Suprapubic skin (tissue), 4 donors: ENCODE data around the gene CTDNEP1. TPM values are rescaled to one million over a fixed set of nuclear protein-coding genes. Genes with fewer than 3 reads are reported as not detected.
A peak's percentile ranks its signal among the peaks of the same experiment; 100 is the strongest.

Experiments used
- DNase-seq, 2 donors: peaks; one replicate each; pipeline ENCODE4 v3.0.0-alpha.2; 2019; ENCODE audit warnings: low spot score in 2 of 2
- H3K27ac ChIP-seq: fragments of 200-600 bp; sonication (generic); one replicate; pipeline ENCODE4 v1.5.1; 2019
- H3K27me3 ChIP-seq: fragments of 200-600 bp; sonication (generic); one replicate; pipeline ENCODE4 v1.5.1; 2019
- H3K36me3 ChIP-seq: fragments of 200-600 bp; sonication (generic); one replicate; pipeline ENCODE4 v1.5.1; 2019
- H3K4me1 ChIP-seq: fragments of 200-600 bp; sonication (generic); one replicate; pipeline ENCODE4 v1.5.1; 2019
- H3K4me3 ChIP-seq: fragments of 200-600 bp; sonication (generic); one replicate; pipeline ENCODE4 v1.5.1; 2019; ENCODE audit warnings: mild to moderate bottlenecking
- H3K9me3 ChIP-seq: fragments of 200-600 bp; sonication (generic); one replicate; pipeline ENCODE4 v1.5.1; 2019
- EP300 ChIP-seq: sonication (generic); formaldehyde crosslinking; IDR thresholded peaks from one replicate; pipeline ENCODE4 v1.6.1; 2017; ENCODE audit warnings: antibody characterized with exemption
- POLR2A ChIP-seq, 2 donors: fragments of 450-650 bp; IDR thresholded peaks; one replicate each; pipeline ENCODE4 v1.6.1; 2017; ENCODE audit warnings: antibody characterized with exemption in 2 of 2, mild to moderate bottlenecking in 2 of 2, moderate library complexity in 2 of 2
- POLR2AphosphoS5 ChIP-seq, 3 donors: sonication (generic); formaldehyde crosslinking; IDR thresholded peaks; one replicate each; pipeline ENCODE4 v1.6.1; 2017; ENCODE audit warnings: antibody characterized with exemption in 3 of 3
- WGBS: methylation state at CpG from one replicate; pipeline ENCODE4 v1.1.5; 2018; 5-methylcytosine and 5-hydroxymethylcytosine counted together
- total RNA-seq, 4 donors: library from RNA; depleted of rRNA; stranded (reverse); fragments of >200 nt; gene quantifications; one replicate each; pipeline ENCODE4 v1.1.0, GENCODE V29; 2016
- TF ChIP-seq, protein P1 (sequence below), 2 donors: fragments of 200-600 bp in 1 of 2; fragments of 450-650 bp in 1 of 2; sonication (generic) in 1 of 2; IDR thresholded peaks; one replicate each; pipeline ENCODE4 v1.5.1; 2016 to 2019; ENCODE audit warnings: antibody characterized with exemption in 2 of 2, mild to moderate bottlenecking in 1 of 2, moderate library complexity in 1 of 2

CTDNEP1 gene
- total RNA-seq, 4 donors from 2014 or later: 54.7 to 80.6 (median 72.1) TPM

DNA sequence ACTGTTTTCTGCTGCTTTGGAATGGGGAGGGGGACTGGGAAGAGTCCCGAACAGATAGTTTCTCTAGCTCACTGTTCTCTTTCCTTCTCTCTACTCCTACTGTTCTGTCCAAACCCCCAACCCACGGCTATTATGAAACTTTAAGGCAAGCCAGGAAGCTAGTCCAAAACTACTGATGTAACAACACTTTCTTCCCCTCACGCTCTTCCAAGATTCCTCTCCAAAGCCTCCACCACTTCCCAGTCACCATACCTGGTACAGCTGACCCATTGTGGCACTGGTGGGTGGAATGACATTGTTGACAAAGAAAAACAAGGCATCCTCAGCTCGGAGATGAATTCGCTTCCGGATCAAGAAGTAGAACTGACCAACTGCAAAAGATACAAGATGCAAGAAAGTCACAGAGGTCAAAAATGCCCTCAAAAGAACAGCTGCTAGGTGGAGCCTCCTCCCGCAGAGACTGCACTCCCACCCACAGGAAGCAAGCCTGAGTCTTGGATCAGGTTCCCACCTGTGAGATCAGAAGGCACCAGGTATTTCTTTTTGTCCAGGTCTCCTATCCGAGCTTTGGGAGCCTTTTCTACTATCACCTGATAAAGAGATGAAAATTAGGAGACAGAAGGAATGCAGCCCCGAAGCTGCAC is 10.3 kb downstream of the CTDNEP1 start:
- no peak for DNase-seq
- H3K27me3 ChIP-seq: no peaks in the 10 kb centered on the region
- peaks cover 35% of the 10 kb centered on the region for H3K36me3 ChIP-seq
- TF ChIP-seq, protein P1, sequence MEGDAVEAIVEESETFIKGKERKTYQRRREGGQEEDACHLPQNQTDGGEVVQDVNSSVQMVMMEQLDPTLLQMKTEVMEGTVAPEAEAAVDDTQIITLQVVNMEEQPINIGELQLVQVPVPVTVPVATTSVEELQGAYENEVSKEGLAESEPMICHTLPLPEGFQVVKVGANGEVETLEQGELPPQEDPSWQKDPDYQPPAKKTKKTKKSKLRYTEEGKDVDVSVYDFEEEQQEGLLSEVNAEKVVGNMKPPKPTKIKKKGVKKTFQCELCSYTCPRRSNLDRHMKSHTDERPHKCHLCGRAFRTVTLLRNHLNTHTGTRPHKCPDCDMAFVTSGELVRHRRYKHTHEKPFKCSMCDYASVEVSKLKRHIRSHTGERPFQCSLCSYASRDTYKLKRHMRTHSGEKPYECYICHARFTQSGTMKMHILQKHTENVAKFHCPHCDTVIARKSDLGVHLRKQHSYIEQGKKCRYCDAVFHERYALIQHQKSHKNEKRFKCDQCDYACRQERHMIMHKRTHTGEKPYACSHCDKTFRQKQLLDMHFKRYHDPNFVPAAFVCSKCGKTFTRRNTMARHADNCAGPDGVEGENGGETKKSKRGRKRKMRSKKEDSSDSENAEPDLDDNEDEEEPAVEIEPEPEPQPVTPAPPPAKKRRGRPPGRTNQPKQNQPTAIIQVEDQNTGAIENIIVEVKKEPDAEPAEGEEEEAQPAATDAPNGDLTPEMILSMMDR (IDR thresholded peaks at IDR 0.05): no peak
- no peak for TF ChIP-seq EP300
- TF ChIP-seq POLR2A (IDR thresholded peaks at IDR 0.05): no peak
- TF ChIP-seq POLR2AphosphoS5 (IDR thresholded peaks at IDR 0.05): no peak
- peaks cover 42% of the 10 kb centered on the region for H3K4me1 ChIP-seq
- no peaks in the 10 kb centered on the region for H3K9me3 ChIP-seq
- H3K4me3 ChIP-seq: peak overlapping the region; percentile 97
- WGBS: 34% methylated on average over 9 of the region's 9 CpGs
- peak overlapping the region; percentile 98 for H3K27ac ChIP-seq

DNA sequence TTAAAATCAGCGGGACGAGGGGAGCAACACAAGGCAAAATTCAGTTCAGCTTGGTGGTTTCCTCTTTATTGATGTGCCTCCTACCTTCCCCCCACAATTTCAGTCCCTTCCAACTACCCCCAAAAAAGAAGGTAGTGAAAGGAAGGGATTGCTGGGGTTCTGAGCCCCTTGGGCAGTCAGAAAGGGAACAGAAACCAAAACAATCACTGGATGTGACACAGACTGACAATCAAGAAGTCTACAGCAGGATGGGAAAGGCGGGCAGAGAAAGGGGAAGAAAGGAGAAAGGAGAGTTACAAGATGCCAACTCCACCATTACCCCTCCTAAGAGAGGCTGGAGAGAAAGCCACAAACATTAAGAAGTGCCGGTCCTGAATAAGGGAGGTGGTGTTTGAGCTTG is 11.2 kb downstream of the CTDNEP1 start:
- H3K27ac ChIP-seq: peak overlapping the region; percentile 98
- no peaks in the 10 kb centered on the region for H3K27me3 ChIP-seq
- no peak for DNase-seq
- no peaks in the 10 kb centered on the region for H3K9me3 ChIP-seq
- peak overlapping the region; percentile 97 for H3K4me3 ChIP-seq
- H3K36me3 ChIP-seq: peaks cover 26% of the 10 kb centered on the region
- H3K4me1 ChIP-seq: peaks cover 51% of the 10 kb centered on the region
- TF ChIP-seq POLR2A (IDR thresholded peaks at IDR 0.05): no peak
- WGBS: 79% methylated on average over 4 of the region's 4 CpGs

DNA sequence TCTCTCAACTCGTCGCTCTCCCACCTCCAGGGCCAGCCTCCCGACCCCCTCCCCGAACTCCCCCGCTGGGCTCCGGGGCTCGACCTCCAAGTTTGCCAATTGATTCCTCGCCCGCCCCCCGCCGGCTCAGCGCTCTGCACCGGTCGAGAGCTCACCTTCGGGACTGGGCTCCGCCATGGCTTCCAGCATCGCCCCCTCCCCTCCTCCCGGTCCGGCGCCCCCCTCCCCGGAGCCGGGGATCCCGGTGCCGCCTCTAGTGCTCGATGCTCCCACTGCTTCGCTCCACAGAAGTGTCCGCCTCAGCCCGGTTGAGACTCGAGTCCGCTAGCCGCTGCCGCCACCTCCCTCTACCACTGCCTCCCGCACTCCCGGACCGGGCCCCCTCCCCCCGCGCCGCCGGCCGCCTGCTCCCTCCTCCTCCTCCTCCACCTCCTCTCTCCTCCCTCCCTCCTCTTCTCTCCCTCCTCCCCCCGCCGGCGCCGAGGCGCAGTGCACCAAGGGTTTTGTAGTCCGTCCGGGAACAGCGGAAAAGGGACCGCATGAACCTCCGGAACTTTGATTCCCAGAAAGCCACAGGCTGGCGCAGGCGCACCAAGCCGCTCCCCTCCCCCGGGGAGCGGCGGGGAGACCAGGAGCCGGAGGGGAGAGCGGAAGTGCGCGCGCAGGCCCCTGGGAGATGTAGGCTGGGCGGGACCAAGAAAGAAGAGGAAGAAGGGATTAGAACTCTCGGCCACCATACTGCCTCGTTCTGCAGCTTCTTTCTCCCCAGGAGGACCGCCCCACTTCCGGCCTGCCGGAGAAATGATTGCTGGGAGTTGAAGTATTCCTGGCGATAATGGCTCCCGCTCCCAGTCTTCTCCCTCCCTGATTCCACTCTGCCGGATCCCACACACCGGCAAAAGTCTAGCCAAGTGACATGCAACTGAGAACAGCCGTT is 12.2 kb downstream of the CTDNEP1 start, which contains the start of gene PHF23:
Gene PHF23, minus strand, starts transcription at position 367 of the 937 bp plus-strand sequence. Its CDS starts 178 bp downstream, at position 189.
- Histone ChIP-seq H3K9me3 (no peaks in the 10 kb centered on the region), H3K27ac (peak within 1 kb of the TSS; percentile 95), H3K4me1 (peaks cover 60% of the 10 kb centered on the region), H3K4me3 (peak within 1 kb of the TSS; percentile 97), H3K36me3 (peaks cover 16% of the 10 kb centered on the region), H3K27me3 (no peaks in the 10 kb centered on the region)
- TF ChIP-seq POLR2A (IDR thresholded peaks at IDR 0.05) (no peak), POLR2AphosphoS5 (IDR thresholded peaks at IDR 0.05) (peak in 2 of 3 donors; percentile 87 to 91), EP300 (no peak)
- TF ChIP-seq, protein P1 (IDR thresholded peaks at IDR 0.05): no peak
- WGBS: under 1% methylated on average over 69 of the region's 72 CpGs
- DNase-seq: peak; percentile 99 to 100

DNA sequence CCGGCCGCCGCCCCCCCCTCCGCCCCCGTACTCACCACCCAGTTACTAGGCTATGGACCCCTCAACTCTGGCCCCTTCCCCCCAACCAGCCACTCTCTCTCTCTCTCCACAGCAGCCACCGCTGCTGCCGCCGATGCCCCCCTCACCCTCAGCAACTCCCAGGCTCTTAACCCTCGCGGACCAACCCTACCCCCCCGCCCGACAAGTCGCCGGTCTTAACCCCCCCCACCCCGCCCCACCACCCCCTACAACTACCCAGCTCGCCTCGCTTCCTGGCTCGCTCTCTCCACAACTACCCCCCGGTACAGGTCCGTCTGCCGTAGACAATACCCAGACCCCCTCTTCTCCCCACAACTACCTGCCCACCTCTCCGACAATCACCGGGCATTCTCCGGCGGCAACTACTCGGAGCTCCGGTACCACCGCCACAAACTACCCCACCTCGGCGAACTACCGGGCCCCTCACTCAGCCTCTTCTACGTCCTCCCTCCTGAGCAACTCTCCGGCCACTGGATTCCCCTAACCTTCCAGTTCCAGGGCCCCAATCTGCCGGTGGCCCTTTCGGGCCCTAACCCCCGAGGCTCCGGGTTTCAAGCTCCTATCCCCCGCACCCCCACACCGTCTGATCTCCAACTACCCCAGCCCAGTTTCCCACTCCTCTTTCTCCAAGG is 13.0 kb downstream of the CTDNEP1 start:
- TF ChIP-seq EP300: no peak
- TF ChIP-seq POLR2AphosphoS5 (IDR thresholded peaks at IDR 0.05): no peak
- no peak for TF ChIP-seq POLR2A (IDR thresholded peaks at IDR 0.05)
- TF ChIP-seq, protein P1 (IDR thresholded peaks at IDR 0.05): no peak
- H3K4me3 ChIP-seq: peak overlapping the region; percentile 97
- no peaks in the 10 kb centered on the region for H3K9me3 ChIP-seq
- DNase-seq: no peak
- H3K27me3 ChIP-seq: no peaks in the 10 kb centered on the region
- H3K4me1 ChIP-seq: peaks cover 60% of the 10 kb centered on the region
- peak overlapping the region; percentile 95 for H3K27ac ChIP-seq
- peaks cover 9% of the 10 kb centered on the region for H3K36me3 ChIP-seq
- WGBS: 1% methylated on average over 34 of the region's 39 CpGs

DNA sequence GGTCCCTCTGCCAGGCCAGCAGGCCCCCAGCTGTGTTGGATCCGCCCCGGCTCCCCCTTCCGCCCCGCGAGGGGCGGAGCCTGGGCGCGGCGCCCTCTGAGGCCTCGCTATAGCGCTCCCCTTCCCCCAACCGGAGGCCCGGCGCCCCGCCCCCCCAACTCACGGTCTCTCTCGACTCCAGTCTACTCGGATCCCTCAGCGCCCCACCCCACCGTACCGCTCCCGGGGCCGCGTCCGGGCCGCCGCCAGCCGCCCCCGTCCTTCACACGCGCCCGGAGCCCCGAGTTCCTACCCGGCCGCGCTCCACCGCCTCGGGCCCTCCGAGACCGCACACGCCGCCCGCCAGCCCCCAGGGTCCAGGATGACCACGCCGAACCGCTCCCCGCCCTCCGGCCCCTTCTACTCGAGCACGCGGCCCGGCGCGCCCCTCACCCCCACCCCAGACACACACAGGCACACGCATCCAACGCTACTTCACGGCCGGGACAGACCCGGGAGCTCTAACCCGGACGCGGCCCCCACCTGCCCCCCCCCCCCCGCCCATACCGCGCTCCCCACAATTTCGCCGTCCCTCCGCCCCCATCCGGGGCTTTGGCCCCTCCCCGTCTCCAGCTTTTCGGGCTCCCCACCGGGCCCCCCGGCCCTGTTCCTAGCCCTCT is 13.6 kb downstream of the CTDNEP1 start:
- H3K36me3 ChIP-seq: peaks cover 9% of the 10 kb centered on the region
- H3K27me3 ChIP-seq: no peaks in the 10 kb centered on the region
- no peaks in the 10 kb centered on the region for H3K9me3 ChIP-seq
- under 1% methylated on average over 17 of the region's 73 CpGs for WGBS
- peak overlapping the region; percentile 97 for H3K4me3 ChIP-seq
- H3K4me1 ChIP-seq: peaks cover 62% of the 10 kb centered on the region
- H3K27ac ChIP-seq: peak overlapping the region; percentile 95
- DNase-seq: peak; percentile 88 to 90
- no peak for TF ChIP-seq POLR2A (IDR thresholded peaks at IDR 0.05)
- TF ChIP-seq POLR2AphosphoS5 (IDR thresholded peaks at IDR 0.05): no peak
- TF ChIP-seq EP300: no peak
- TF ChIP-seq, protein P1 (IDR thresholded peaks at IDR 0.05): no peak
